WTC11 (cell line): ENCODE data around the gene TMEM165. TPM values are rescaled to one million over a fixed set of nuclear protein-coding genes. Genes with fewer than 3 reads are reported as not detected.

Experiments
- ATAC-seq: fragments of 200-7000 bp; cut with Tn5 transposase; 2 replicates; pipeline ENCODE4 v1.10.0; 2021; ENCODE audit warnings: mild to moderate bottlenecking, moderate library complexity
- CTCF ChIA-PET: fragments of 300-600 bp; sonication (Branson Sonifier 250); formaldehyde crosslinking; loops from one replicate; lab custom pipeline; 2021; ENCODE audit warnings: antibody characterized with exemption; lab: Charles Lee
- POLR2A ChIA-PET: fragments of 350-600 bp; sonication (Branson Sonifier 250); formaldehyde crosslinking; loops from one replicate; lab custom pipeline; 2021; ENCODE audit warnings: antibody characterized with exemption; lab: Charles Lee
- DNase-seq: peaks from one replicate; pipeline ENCODE4 v3.0.0; 2021; ENCODE audit warnings: low spot score
- H3K27ac Mint-ChIP-seq: 2 replicates; pipeline ENCODE4 v1.8.0; 2021; ENCODE audit warnings: mixed read lengths
- H3K27me3 Mint-ChIP-seq: 2 replicates; pipeline ENCODE4 v1.8.0; 2021; ENCODE audit warnings: low read depth, mild to moderate bottlenecking, moderate library complexity, mixed read lengths
- H3K36me3 Mint-ChIP-seq: 2 replicates; pipeline ENCODE4 v1.8.0; 2021; ENCODE audit warnings: mixed read lengths
- H3K4me1 Mint-ChIP-seq: 2 replicates; pipeline ENCODE4 v1.8.0; 2022; ENCODE audit warnings: mixed read lengths
- H3K4me3 Mint-ChIP-seq: 2 replicates; pipeline ENCODE4 v1.8.0; 2021; ENCODE audit warnings: mild to moderate bottlenecking, moderate library complexity, mixed read lengths
- H3K9me3 Mint-ChIP-seq: 2 replicates; pipeline ENCODE4 v1.8.0; 2021; ENCODE audit warnings: mixed read lengths
- AR ChIP-seq: fragments of 250-450 bp; sonication (Bioruptor Pico); IDR thresholded peaks from 2 replicates; pipeline ENCODE4 v1.9.0; 2021; ENCODE audit warnings: mild to moderate bottlenecking
- E2F1 ChIP-seq: sonication (generic); formaldehyde crosslinking; IDR thresholded peaks from 2 replicates; pipeline ENCODE4 v1.8.0; 2022; ENCODE audit warnings: mild to moderate bottlenecking, missing genetic modification reagents
- E2F4 ChIP-seq: sonication (generic); formaldehyde crosslinking; IDR thresholded peaks from 2 replicates; pipeline ENCODE4 v1.8.1; 2022; ENCODE audit warnings: low read depth, mild to moderate bottlenecking, moderate library complexity, missing genetic modification reagents, borderline replicate concordance
- EMX1 ChIP-seq: fragments of 250-450 bp; sonication (Bioruptor Pico); IDR thresholded peaks from 2 replicates; pipeline ENCODE4 v1.8.0; 2021; ENCODE audit warnings: mild to moderate bottlenecking
- ERG ChIP-seq: fragments of 250-450 bp; sonication (Bioruptor Pico); IDR thresholded peaks from 2 replicates; pipeline ENCODE4 v1.8.0; 2021; ENCODE audit warnings: mild to moderate bottlenecking
- ESRRA ChIP-seq: sonication (generic); formaldehyde crosslinking; IDR thresholded peaks from 2 replicates; pipeline ENCODE4 v1.8.1; 2022; ENCODE audit warnings: mild to moderate bottlenecking, missing genetic modification reagents, borderline replicate concordance
- FOXK1 ChIP-seq: sonication (generic); formaldehyde crosslinking; IDR thresholded peaks from 2 replicates; pipeline ENCODE4 v1.8.0; 2022; ENCODE audit warnings: mild to moderate bottlenecking, moderate library complexity, missing genetic modification reagents
- GTF2I ChIP-seq: fragments of 250-450 bp; sonication (Bioruptor Pico); conservative IDR thresholded peaks from 2 replicates; pipeline ENCODE4 v1.4.0; 2021; ENCODE audit warnings: mild to moderate bottlenecking
- NFE2L1 ChIP-seq: sonication (generic); formaldehyde crosslinking; IDR thresholded peaks from 2 replicates; pipeline ENCODE4 v1.8.1; 2023; ENCODE audit warnings: missing genetic modification reagents
- NFYB ChIP-seq: sonication (generic); formaldehyde crosslinking; conservative IDR thresholded peaks from 2 replicates; pipeline ENCODE4 v1.8.0; 2022; ENCODE audit warnings: low read depth, missing genetic modification reagents
- SOX15 ChIP-seq: fragments of 250-450 bp; sonication (Bioruptor Pico); IDR thresholded peaks from 2 replicates; pipeline ENCODE4 v1.9.0; 2021; ENCODE audit warnings: mild to moderate bottlenecking
- TEAD1 ChIP-seq: sonication (generic); formaldehyde crosslinking; IDR thresholded peaks from 2 replicates; pipeline ENCODE4 v1.8.0; 2022; ENCODE audit warnings: mild to moderate bottlenecking, missing genetic modification reagents
- ZNF219 ChIP-seq: sonication (generic); formaldehyde crosslinking; IDR thresholded peaks from 2 replicates; pipeline ENCODE4 v1.8.0; 2023; ENCODE audit warnings: missing genetic modification reagents, mild to moderate bottlenecking, borderline replicate concordance
- ZNF396 ChIP-seq: fragments of 250-450 bp; sonication (Bioruptor Pico); IDR thresholded peaks from 2 replicates; pipeline ENCODE4 v1.8.0; 2021; ENCODE audit warnings: mild to moderate bottlenecking, moderate library complexity, borderline replicate concordance
- ZNF423 ChIP-seq: fragments of 250-450 bp; sonication (Bioruptor Pico); IDR thresholded peaks from 2 replicates; pipeline ENCODE4 v2.1.2; 2022; ENCODE audit warnings: mild to moderate bottlenecking, moderate library complexity
- ZNF532 ChIP-seq: fragments of 250-450 bp; sonication (Bioruptor Pico); IDR thresholded peaks from 2 replicates; pipeline ENCODE4 v1.9.0; 2021; ENCODE audit warnings: mild to moderate bottlenecking, borderline replicate concordance
- total RNA-seq: library from RNA; stranded (reverse); gene quantifications from 3 replicates; pipeline ENCODE4 v1.2.3, GENCODE V29; 2021
- TF ChIP-seq, protein P1 (sequence below): sonication (generic); formaldehyde crosslinking; IDR thresholded peaks from 2 replicates; pipeline ENCODE4 v1.8.1; 2023; ENCODE audit warnings: mild to moderate bottlenecking, missing genetic modification reagents, borderline replicate concordance
- TF ChIP-seq, protein P2 (sequence below): sonication (generic); formaldehyde crosslinking; IDR thresholded peaks from 2 replicates; pipeline ENCODE4 v1.8.0; 2022; ENCODE audit warnings: mild to moderate bottlenecking, missing genetic modification reagents
- TF ChIP-seq, protein P3 (sequence below): fragments of 200-600 bp; IDR thresholded peaks from 2 replicates; pipeline ENCODE4 v1.8.0; 2022; ENCODE audit warnings: antibody characterized with exemption

Gene TMEM165
- total RNA-seq, 1 experiment from 2014 or later, result 88.6 TPM

DNA sequence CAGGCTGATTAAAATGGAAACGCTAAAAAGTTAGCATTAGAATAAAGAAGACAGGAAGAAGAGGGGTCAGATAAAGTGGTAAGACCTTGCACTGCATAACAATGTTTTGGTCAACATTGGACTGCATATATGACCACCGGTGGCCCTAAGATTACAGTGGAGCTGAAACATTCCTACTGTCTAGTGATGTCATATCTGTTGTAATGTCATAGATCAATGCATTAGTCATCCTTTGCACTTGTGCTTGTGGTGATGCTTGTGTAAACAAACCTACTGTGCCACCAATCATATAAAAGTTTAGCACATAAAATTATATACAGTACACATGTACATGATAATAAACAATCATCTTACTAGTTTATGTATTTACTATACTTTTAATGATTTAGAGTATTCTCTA lies 73.0 kb downstream of the TMEM165 start (continued):
- TF ChIP-seq AR, result no peak
- TF ChIP-seq, protein P1, sequence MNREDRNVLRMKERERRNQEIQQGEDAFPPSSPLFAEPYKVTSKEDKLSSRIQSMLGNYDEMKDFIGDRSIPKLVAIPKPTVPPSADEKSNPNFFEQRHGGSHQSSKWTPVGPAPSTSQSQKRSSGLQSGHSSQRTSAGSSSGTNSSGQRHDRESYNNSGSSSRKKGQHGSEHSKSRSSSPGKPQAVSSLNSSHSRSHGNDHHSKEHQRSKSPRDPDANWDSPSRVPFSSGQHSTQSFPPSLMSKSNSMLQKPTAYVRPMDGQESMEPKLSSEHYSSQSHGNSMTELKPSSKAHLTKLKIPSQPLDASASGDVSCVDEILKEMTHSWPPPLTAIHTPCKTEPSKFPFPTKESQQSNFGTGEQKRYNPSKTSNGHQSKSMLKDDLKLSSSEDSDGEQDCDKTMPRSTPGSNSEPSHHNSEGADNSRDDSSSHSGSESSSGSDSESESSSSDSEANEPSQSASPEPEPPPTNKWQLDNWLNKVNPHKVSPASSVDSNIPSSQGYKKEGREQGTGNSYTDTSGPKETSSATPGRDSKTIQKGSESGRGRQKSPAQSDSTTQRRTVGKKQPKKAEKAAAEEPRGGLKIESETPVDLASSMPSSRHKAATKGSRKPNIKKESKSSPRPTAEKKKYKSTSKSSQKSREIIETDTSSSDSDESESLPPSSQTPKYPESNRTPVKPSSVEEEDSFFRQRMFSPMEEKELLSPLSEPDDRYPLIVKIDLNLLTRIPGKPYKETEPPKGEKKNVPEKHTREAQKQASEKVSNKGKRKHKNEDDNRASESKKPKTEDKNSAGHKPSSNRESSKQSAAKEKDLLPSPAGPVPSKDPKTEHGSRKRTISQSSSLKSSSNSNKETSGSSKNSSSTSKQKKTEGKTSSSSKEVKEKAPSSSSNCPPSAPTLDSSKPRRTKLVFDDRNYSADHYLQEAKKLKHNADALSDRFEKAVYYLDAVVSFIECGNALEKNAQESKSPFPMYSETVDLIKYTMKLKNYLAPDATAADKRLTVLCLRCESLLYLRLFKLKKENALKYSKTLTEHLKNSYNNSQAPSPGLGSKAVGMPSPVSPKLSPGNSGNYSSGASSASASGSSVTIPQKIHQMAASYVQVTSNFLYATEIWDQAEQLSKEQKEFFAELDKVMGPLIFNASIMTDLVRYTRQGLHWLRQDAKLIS (CRISPR knock-in tag), result no peak
- TF ChIP-seq SOX15 (CRISPR knock-in tag), result no peak
- no peak for TF ChIP-seq E2F4 (CRISPR knock-in tag)
- TF ChIP-seq FOXK1 (CRISPR knock-in tag), result no peak
- TF ChIP-seq E2F1 (CRISPR knock-in tag), result no peak
- TF ChIP-seq, protein P2, sequence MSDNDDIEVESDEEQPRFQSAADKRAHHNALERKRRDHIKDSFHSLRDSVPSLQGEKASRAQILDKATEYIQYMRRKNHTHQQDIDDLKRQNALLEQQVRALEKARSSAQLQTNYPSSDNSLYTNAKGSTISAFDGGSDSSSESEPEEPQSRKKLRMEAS (CRISPR knock-in tag), result no peak
- TF ChIP-seq ZNF532 (CRISPR knock-in tag), result no peak
- TF ChIP-seq NFYB (CRISPR knock-in tag), result no peak
- TF ChIP-seq TEAD1 (CRISPR knock-in tag), result no peak
- TF ChIP-seq GTF2I (CRISPR knock-in tag), result no peak
- TF ChIP-seq EMX1, result no peak

- peaks cover 11% of the 10 kb centered on the region for H3K4me1 Mint-ChIP-seq
- H3K27me3 Mint-ChIP-seq, result no peaks in the 10 kb centered on the region
- H3K27ac Mint-ChIP-seq, result no peak overlapping the region
- ChIA-PET POLR2A (no interaction called here), CTCF (no interaction called here)
- peaks cover 21% of the 10 kb centered on the region for H3K9me3 Mint-ChIP-seq
- DNase-seq (no peak), ATAC-seq (no peak)
- H3K36me3 Mint-ChIP-seq, result peaks cover 30% of the 10 kb centered on the region
- no peak overlapping the region for H3K4me3 Mint-ChIP-seq
- TF ChIP-seq ERG (CRISPR knock-in tag), result no peak
- no peak for TF ChIP-seq ZNF219 (CRISPR knock-in tag)
- no peak for TF ChIP-seq ESRRA
- TF ChIP-seq ZNF423 (CRISPR knock-in tag), result no peak
- TF ChIP-seq NFE2L1, result no peak
- TF ChIP-seq E2F4 (CRISPR knock-in tag), result no peak
- TF ChIP-seq ZNF396 (CRISPR knock-in tag), result no peak
- TF ChIP-seq, protein P3, sequence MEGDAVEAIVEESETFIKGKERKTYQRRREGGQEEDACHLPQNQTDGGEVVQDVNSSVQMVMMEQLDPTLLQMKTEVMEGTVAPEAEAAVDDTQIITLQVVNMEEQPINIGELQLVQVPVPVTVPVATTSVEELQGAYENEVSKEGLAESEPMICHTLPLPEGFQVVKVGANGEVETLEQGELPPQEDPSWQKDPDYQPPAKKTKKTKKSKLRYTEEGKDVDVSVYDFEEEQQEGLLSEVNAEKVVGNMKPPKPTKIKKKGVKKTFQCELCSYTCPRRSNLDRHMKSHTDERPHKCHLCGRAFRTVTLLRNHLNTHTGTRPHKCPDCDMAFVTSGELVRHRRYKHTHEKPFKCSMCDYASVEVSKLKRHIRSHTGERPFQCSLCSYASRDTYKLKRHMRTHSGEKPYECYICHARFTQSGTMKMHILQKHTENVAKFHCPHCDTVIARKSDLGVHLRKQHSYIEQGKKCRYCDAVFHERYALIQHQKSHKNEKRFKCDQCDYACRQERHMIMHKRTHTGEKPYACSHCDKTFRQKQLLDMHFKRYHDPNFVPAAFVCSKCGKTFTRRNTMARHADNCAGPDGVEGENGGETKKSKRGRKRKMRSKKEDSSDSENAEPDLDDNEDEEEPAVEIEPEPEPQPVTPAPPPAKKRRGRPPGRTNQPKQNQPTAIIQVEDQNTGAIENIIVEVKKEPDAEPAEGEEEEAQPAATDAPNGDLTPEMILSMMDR, result no peak
These were observed 74.2 kb downstream of the TMEM165 start for GRCh38 chr4:55469979-55470378.
